SIG-M5 (cell line): ENCODE data around the gene PRSS2.
"Not testable (repeated sequence)": the region's sequence is repeated elsewhere in the genome, so short reads cannot be mapped to it uniquely, and the experiment has no call there.

Experiments used
- DNase-seq: peaks from one replicate; lab custom pipeline; 2025; lab: John Stamatoyannopoulos, UW

The PRSS2 gene

GRCh38 chr7:142759433-142759832 is 11.3 kb upstream of the PRSS2 start:
- DNase-seq = no peak

- no peak for DNase-seq
Observed at GRCh38 chr7:142760071-142760642, 10.6 kb upstream of the PRSS2 start.

- not testable (repeated sequence) for DNase-seq
Observed at GRCh38 chr7:142761606-142762005, 9.2 kb upstream of the PRSS2 start.

GRCh38 chr7:142762104-142762503 is 8.7 kb upstream of the PRSS2 start:
- no peak for DNase-seq

GRCh38 chr7:142767451-142767850 is 3.3 kb upstream of the PRSS2 start:
- DNase-seq = no peak

GRCh38 chr7:142767861-142768260 is 2.9 kb upstream of the PRSS2 start:
- DNase-seq = no peak

GRCh38 chr7:142768885-142769284 is 1.9 kb upstream of the PRSS2 start:
- DNase-seq = not testable (repeated sequence)

- DNase-seq = no peak
Observed at GRCh38 chr7:142771353-142771723, 568 bp downstream of the PRSS2 start.

- DNase-seq = no peak
Observed at GRCh38 chr7:142772051-142772450, 1.3 kb downstream of the PRSS2 start.

GRCh38 chr7:142772673-142773072 is 1.9 kb downstream of the PRSS2 start:
- no peak for DNase-seq

GRCh38 chr7:142773230-142773629 is 2.5 kb downstream of the PRSS2 start:
- no peak for DNase-seq

- no peak for DNase-seq
Observed at GRCh38 chr7:142773937-142774744, 3.4 kb downstream of the PRSS2 start.

- no peak for DNase-seq
Observed at GRCh38 chr7:142774826-142775225, 4.1 kb downstream of the PRSS2 start.

GRCh38 chr7:142775351-142776115 is 4.8 kb downstream of the PRSS2 start:
- not testable (repeated sequence) for DNase-seq

GRCh38 chr7:142776206-142776844 is 5.6 kb downstream of the PRSS2 start:
- DNase-seq = no peak

GRCh38 chr7:142776845-142777225 is 6.1 kb downstream of the PRSS2 start:
- DNase-seq = not testable (repeated sequence)

- DNase-seq = no peak
Observed at GRCh38 chr7:142777318-142777717, 6.5 kb downstream of the PRSS2 start.

GRCh38 chr7:142782922-142783900 is 12.4 kb downstream of the PRSS2 start:
- DNase-seq = peak; percentile 11

GRCh38 chr7:142784096-142784495 is 13.3 kb downstream of the PRSS2 start:
- no peak for DNase-seq

GRCh38 chr7:142784716-142785115 is 13.9 kb downstream of the PRSS2 start:
- DNase-seq = no peak

GRCh38 chr7:142785841-142786250 is 15.1 kb downstream of the PRSS2 start:
- DNase-seq = no peak
